Lung (tissue), 12 donors: ENCODE data around the gene CPSF3. TPM values are rescaled to one million over a fixed set of nuclear protein-coding genes. Genes with fewer than 3 reads are reported as not detected.
A peak's percentile ranks its signal among the peaks of the same experiment; 100 is the strongest.

Experiments
- ATAC-seq: fragments of 200-7000 bp; cut with Tn5 transposase; one replicate; pipeline ENCODE4 v1.9.1; 2020; ENCODE audit warnings: moderate number of reproducible peaks; ENCODE audit not compliant: insufficient read depth, low FRiP score
- DNase-seq, 3 donors: peaks; one replicate each; pipeline ENCODE4 v3.0.0-alpha.2; 2013 to 2017
- H3K27ac ChIP-seq, 2 donors: one replicate each; pipeline ENCODE4 v1.5.1; 2013; ENCODE audit warnings: mild to moderate bottlenecking in 2 of 2, moderate library complexity in 2 of 2, control low read depth in 1 of 2, inconsistent platforms in 1 of 2, low read depth in 1 of 2, low read length in 1 of 2
- H3K27me3 ChIP-seq, 3 donors: one replicate each; pipeline ENCODE4 v1.5.1; 2013; ENCODE audit warnings: low read length in 2 of 3; ENCODE audit not compliant: control insufficient read depth in 3 of 3, insufficient read depth in 3 of 3
- H3K36me3 ChIP-seq, 4 donors: one replicate each; pipeline ENCODE4 v1.5.1; 2013; ENCODE audit warnings: low read length in 4 of 4, mild to moderate bottlenecking in 1 of 4, moderate library complexity in 1 of 4; ENCODE audit not compliant: control insufficient read depth in 4 of 4, insufficient read depth in 4 of 4
- H3K4me1 ChIP-seq, 5 donors: one replicate each; pipeline ENCODE4 v1.5.1; 2013; ENCODE audit warnings: low read length in 5 of 5, mild to moderate bottlenecking in 2 of 5, moderate library complexity in 1 of 5; ENCODE audit not compliant: control insufficient read depth in 5 of 5, insufficient read depth in 5 of 5
- H3K4me3 ChIP-seq: one replicate; pipeline ENCODE4 v1.5.1; 2013; ENCODE audit warnings: mild to moderate bottlenecking, control low read depth, moderate library complexity
- H3K9ac ChIP-seq, 2 donors: one replicate each; pipeline ENCODE4 v1.5.1; 2013; ENCODE audit warnings: low read length in 2 of 2, control low read depth in 1 of 2; ENCODE audit not compliant: insufficient read depth in 1 of 2
- H3K9me3 ChIP-seq, 4 donors: one replicate each; pipeline ENCODE4 v1.5.1; 2013; ENCODE audit warnings: low read length in 3 of 4, mild to moderate bottlenecking in 1 of 4, moderate library complexity in 1 of 4; ENCODE audit not compliant: control insufficient read depth in 4 of 4, insufficient read depth in 3 of 4
- whole genome bisulfite sequencing, 2 donors: extraction: QIAGEN DNeasy Blood & Tissue Kit; methylation state at CpG; one replicate each; pipeline ENCODE4 v1.1.7; 2013; 5-methylcytosine and 5-hydroxymethylcytosine counted together
- polyA plus RNA-seq, 2 donors: library from polyadenylated mRNA; stranded (reverse); fragments of 200-250 nt; gene quantifications; one replicate each; pipeline ENCODE4 v1.2.1, GENCODE V29; 2013
- total RNA-seq, 2 donors: library from RNA; depleted of rRNA in 1 of 2; stranded (reverse); fragments of >200 nt in 1 of 2; gene quantifications; one replicate each; pipeline ENCODE4 v1.2.1, GENCODE V29; 2014 to 2021
- TF ChIP-seq, protein P1 (sequence below): IDR thresholded peaks from 2 replicates; pipeline ENCODE4 v1.5.1; 2012; ENCODE audit warnings: mild to moderate bottlenecking; ENCODE audit errors: control extremely low read depth, extremely low read depth
- donor health status: control.
- donor health status: control.
- donor health status: Bipolar disorder and iron deficiency.
- donor health status: healthy.
- donor health status: DM: yes; HTN: yes; CAD: no.

CPSF3 gene
- total and polyA plus RNA-seq, 4 donors, result 15.6 to 25.9 (median 20.8) TPM

DNA sequence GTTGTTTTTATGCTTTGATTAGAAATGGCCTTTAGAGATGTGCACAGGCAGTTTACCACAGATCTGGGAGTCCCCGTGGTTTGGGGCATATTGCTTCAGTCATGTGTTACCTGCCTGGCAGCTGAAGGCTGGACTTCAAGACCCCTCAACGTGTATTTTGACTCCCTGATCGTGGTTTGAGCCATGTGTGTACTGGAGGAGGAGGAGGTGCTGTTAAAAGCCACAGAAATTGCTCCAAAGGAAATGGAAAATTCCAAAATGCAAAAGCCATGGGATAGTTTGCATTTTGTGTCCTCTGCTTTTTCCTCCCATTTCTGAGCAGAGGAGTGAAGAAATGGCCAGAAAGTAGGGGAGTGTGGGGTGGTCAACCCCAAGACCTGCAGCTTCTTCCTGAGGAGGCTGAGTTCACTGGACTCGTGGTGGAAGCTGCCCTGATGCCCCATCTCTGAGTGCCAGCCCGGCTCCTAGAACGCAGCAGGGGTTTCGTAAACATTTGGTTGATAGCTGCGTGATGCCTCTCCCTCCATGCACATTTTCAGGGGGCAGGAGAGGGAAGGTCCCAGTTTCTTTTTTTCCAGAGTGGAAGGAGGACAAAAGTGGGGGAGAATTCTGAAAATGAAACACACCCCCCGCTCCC, 45.9 kb upstream of the CPSF3 start:
- TF ChIP-seq, protein P1, sequence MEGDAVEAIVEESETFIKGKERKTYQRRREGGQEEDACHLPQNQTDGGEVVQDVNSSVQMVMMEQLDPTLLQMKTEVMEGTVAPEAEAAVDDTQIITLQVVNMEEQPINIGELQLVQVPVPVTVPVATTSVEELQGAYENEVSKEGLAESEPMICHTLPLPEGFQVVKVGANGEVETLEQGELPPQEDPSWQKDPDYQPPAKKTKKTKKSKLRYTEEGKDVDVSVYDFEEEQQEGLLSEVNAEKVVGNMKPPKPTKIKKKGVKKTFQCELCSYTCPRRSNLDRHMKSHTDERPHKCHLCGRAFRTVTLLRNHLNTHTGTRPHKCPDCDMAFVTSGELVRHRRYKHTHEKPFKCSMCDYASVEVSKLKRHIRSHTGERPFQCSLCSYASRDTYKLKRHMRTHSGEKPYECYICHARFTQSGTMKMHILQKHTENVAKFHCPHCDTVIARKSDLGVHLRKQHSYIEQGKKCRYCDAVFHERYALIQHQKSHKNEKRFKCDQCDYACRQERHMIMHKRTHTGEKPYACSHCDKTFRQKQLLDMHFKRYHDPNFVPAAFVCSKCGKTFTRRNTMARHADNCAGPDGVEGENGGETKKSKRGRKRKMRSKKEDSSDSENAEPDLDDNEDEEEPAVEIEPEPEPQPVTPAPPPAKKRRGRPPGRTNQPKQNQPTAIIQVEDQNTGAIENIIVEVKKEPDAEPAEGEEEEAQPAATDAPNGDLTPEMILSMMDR, result no peak
- H3K27ac ChIP-seq, result peak overlapping the region; percentile 29 to 61
- no peak overlapping the region for H3K9ac ChIP-seq

DNA sequence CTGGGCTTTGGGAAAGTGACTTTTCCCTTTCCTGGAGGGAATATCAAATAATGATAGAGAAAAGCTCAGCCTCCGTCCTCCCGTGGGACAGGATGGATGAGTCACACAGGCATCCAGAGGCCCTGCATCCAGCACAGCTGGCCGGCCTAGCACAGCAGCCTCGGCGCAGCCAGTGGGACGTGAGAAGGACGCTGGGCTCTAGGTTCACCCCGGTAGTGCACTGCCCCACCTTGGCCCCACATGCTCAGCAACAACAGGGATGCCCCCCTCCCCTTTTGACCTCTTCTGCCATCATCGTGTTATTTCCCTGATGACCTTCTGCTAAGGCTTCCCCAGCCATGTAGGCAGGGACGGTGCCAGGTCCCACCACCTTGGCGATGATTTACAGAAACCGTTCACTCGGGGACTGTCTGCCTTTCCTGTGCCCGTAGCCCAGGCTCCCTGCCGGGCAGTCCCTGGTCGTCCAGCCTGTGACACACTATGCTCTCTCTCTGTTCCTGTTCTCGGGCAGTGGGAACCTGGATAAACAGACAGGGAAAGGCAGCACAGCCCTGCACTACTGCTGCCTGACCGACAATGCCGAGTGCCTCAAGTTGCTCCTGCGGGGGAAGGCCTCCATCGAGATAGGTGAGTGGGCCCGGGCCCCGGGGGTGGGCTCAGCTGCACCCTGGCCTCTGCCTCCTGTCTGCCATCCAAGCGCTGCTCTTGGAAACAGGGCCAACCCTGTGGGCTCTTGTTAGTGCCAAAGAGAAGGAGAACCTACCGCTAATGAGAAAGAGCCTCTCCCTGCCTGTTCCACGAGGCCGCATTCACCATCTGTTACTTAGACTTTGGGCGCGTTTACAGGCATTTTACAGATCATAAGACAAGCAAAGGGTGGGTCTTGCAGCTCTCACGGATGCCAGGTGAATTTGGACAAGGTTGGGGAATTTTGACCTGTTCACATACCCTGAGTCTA, 44.7 kb upstream of the CPSF3 start:
- no peaks in the 10 kb centered on the region for H3K9me3 ChIP-seq
- ATAC-seq (no peak), DNase-seq (peak in 1 of 3 donors; percentile 51)
- peaks cover 0 to 24% (median 0%) of the 10 kb centered on the region in 5 donors for H3K4me1 ChIP-seq
- peak overlapping the region; percentile 29 to 59 for H3K27ac ChIP-seq
- H3K27me3 ChIP-seq, result no peaks in the 10 kb centered on the region
- no peak overlapping the region for H3K9ac ChIP-seq
- H3K36me3 ChIP-seq, result peaks cover 0 to 14% (median 3%) of the 10 kb centered on the region in 4 donors
- TF ChIP-seq, protein P1, result no peak
- 78 to 84% methylated on average over 30 of the region's 30 CpGs for WGBS, 2 donors
- no peak overlapping the region for H3K4me3 ChIP-seq

More for the DNA sequence above, 45.9 kb upstream of the CPSF3 start:
- ATAC-seq, result no peak
- DNase-seq, result no peak
- Histone ChIP-seq H3K4me1 (peaks cover 0 to 24% (median 0%) of the 10 kb centered on the region in 5 donors), H3K36me3 (peaks cover 0 to 23% (median 1%) of the 10 kb centered on the region in 4 donors), H3K4me3 (no peak overlapping the region), H3K9me3 (no peaks in the 10 kb centered on the region), H3K27me3 (no peaks in the 10 kb centered on the region)
- WGBS, 2 donors, result 55 to 71% methylated on average over 9 of the region's 9 CpGs

DNA sequence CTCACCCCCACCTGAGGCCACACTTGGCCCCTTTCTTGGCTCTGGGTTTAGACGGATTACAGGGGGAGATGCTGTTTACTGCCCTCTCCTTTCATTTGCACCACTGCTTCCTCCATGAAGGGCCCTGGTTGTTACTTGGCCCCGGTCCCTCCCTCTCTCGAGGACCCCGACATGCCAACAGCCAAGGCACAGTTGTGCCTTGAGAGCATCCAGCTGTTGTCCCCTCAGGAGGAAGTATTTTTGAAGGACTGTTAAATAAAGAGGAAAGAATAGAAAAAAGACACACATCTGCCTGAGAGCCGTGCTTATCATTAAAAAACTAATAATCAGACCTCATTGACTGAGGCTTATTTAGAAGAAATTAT, 44.1 kb upstream of the CPSF3 start:
- Histone ChIP-seq H3K9ac (no peak overlapping the region), H3K36me3 (peaks cover 0 to 13% (median 3%) of the 10 kb centered on the region in 4 donors), H3K4me3 (no peak overlapping the region), H3K27ac (peak overlapping the region in 1 of 2 donors; percentile 3), H3K27me3 (no peaks in the 10 kb centered on the region), H3K9me3 (no peaks in the 10 kb centered on the region), H3K4me1 (peaks cover 0 to 24% (median 0%) of the 10 kb centered on the region in 5 donors)
- DNase-seq (peak; percentile 83 to 89 (median 87)), ATAC-seq (no peak)
- TF ChIP-seq, protein P1, result no peak
- WGBS, 2 donors, result 82 to 91% methylated on average over 5 of the region's 5 CpGs
